Measurements from ENCODE around the gene GPBP1L1.

- TF ChIP-seq CTCF (IDR thresholded peaks at IDR 0.05) (no peak), POLR2A (IDR thresholded peaks at IDR 0.05) (no peak), EP300 (IDR thresholded peaks at IDR 0.05) (no peak)
These were observed 8.5 kb upstream of the GPBP1L1 start for GRCh38 chr1:45694823-45695222.
